IMR-90 (cell line): ENCODE results near the gene PTMS. TPM values are rescaled to one million over a fixed set of nuclear protein-coding genes. Genes with fewer than 3 reads are reported as not detected.

Experiments
- ATAC-seq: fragments of 200-7000 bp; cut with Tn5 transposase; 2 replicates; pipeline ENCODE4 v1.9.1; 2020; ENCODE audit warnings: low read depth, mild to moderate bottlenecking, moderate library complexity
- BruUV-seq: library from RNA; stranded (reverse); fragments of 400-500 nt; replicated peaks from 2 replicates; lab custom pipeline; 2021; lab: Mats Ljungman, UMichigan
- CTCF ChIA-PET: fragments of 300-600 bp; formaldehyde crosslinking; extraction: SDS; loops from one replicate; lab custom pipeline; 2021; ENCODE audit warnings: antibody characterized with exemption; lab: Yijun Ruan, JAX
- POLR2A ChIA-PET: fragments of 300-600 bp; sonication (Branson Sonifier 250); formaldehyde crosslinking; loops from one replicate; lab custom pipeline; 2022; ENCODE audit warnings: antibody characterized with exemption; ENCODE audit not compliant: unreplicated experiment; lab: Charles Lee
- DNase-seq: peaks from one replicate; pipeline ENCODE4 v3.0.0; 2013
- H2AFZ ChIP-seq: replicated peaks from 2 replicates; pipeline ENCODE3; 2013; ENCODE audit warnings: low read length, mild to moderate bottlenecking; ENCODE audit not compliant: poor library complexity
- H2AK5ac ChIP-seq: 2 replicates; pipeline ENCODE4 v1.6.1; 2013; ENCODE audit warnings: low read depth, low read length, inconsistent platforms
- H2AK9ac ChIP-seq: replicated peaks from 2 replicates; pipeline ENCODE3; 2013; ENCODE audit warnings: mild to moderate bottlenecking, low read depth, low read length, moderate library complexity; ENCODE audit not compliant: poor library complexity
- H2BK120ac ChIP-seq: 2 replicates; pipeline ENCODE4 v1.6.1; 2013; ENCODE audit warnings: low read depth, low read length, inconsistent platforms
- H2BK15ac ChIP-seq: 3 replicates; pipeline ENCODE4 v1.6.1; 2013; ENCODE audit warnings: low read depth, low read length, inconsistent platforms
- H2BK20ac ChIP-seq: 2 replicates; pipeline ENCODE4 v1.6.1; 2013; ENCODE audit warnings: low read depth, mild to moderate bottlenecking, inconsistent platforms, low read length, moderate library complexity
- H2BK5ac ChIP-seq: 2 replicates; pipeline ENCODE4 v1.6.1; 2013; ENCODE audit warnings: mild to moderate bottlenecking, low read depth, low read length, inconsistent platforms; ENCODE audit not compliant: poor library complexity, severe bottlenecking
- H3K14ac ChIP-seq: replicated peaks from 2 replicates; pipeline ENCODE4 v1.6.1; 2013; ENCODE audit warnings: low read depth, low read length, inconsistent platforms
- H3K18ac ChIP-seq: 2 replicates; pipeline ENCODE4 v1.6.1; 2013; ENCODE audit warnings: low read depth, low read length, control low read depth
- H3K23ac ChIP-seq: 2 replicates; pipeline ENCODE4 v1.6.1; 2013; ENCODE audit warnings: low read depth, low read length, inconsistent platforms
- H3K27ac ChIP-seq: 2 replicates; pipeline ENCODE4 v1.5.1; 2013; ENCODE audit warnings: mild to moderate bottlenecking, control low read depth, low read length; ENCODE audit not compliant: insufficient read depth
- H3K27me3 ChIP-seq: 2 replicates; pipeline ENCODE4 v1.6.1; 2013; ENCODE audit warnings: low read length; ENCODE audit not compliant: control insufficient read depth, insufficient read depth
- H3K36me3 ChIP-seq: 2 replicates; pipeline ENCODE4 v1.6.1; 2013; ENCODE audit warnings: low read length, mixed read lengths; ENCODE audit not compliant: control insufficient read depth, insufficient read depth
- H3K4ac ChIP-seq: 2 replicates; pipeline ENCODE4 v1.6.1; 2013; ENCODE audit warnings: low read depth, low read length, inconsistent platforms
- H3K4me1 ChIP-seq: 2 replicates; pipeline ENCODE4 v1.6.1; 2013; ENCODE audit warnings: low read length, mixed read lengths; ENCODE audit not compliant: control insufficient read depth, insufficient read depth
- H3K4me2 ChIP-seq: 2 replicates; pipeline ENCODE4 v1.6.1; 2013; ENCODE audit warnings: low read depth, mild to moderate bottlenecking, control low read depth, low read length, moderate library complexity
- H3K4me3 ChIP-seq: 2 replicates; pipeline ENCODE4 v1.5.1; 2013; ENCODE audit warnings: low read depth, mild to moderate bottlenecking, control low read depth, low read length, moderate library complexity; ENCODE audit not compliant: insufficient read depth
- H3K56ac ChIP-seq: 2 replicates; pipeline ENCODE4 v1.6.1; 2013; ENCODE audit warnings: low read length, inconsistent platforms; ENCODE audit not compliant: insufficient read depth; ENCODE audit errors: extremely low read depth
- H3K79me1 ChIP-seq, 2 experiments: 2 replicates each; pipeline ENCODE4 v1.6.1; 2013; ENCODE audit warnings: low read length in 2 of 2, inconsistent platforms in 1 of 2, low read depth in 1 of 2
- H3K9ac ChIP-seq: 2 replicates; pipeline ENCODE4 v1.6.1; 2013; ENCODE audit warnings: low read depth, low read length, control low read depth
- H3K9me1 ChIP-seq: 2 replicates; pipeline ENCODE4 v1.6.1; 2013; ENCODE audit warnings: low read length, inconsistent platforms; ENCODE audit not compliant: insufficient read depth
- H3K9me3 ChIP-seq: 2 replicates; pipeline ENCODE4 v1.6.1; 2013; ENCODE audit warnings: low read length; ENCODE audit not compliant: control insufficient read depth, insufficient read depth
- H4K20me1 ChIP-seq: 2 replicates; pipeline ENCODE4 v1.6.1; 2013; ENCODE audit warnings: low read length, inconsistent platforms; ENCODE audit not compliant: insufficient read depth
- H4K5ac ChIP-seq: 2 replicates; pipeline ENCODE4 v1.6.1; 2013; ENCODE audit warnings: mild to moderate bottlenecking, low read depth, low read length, control low read depth
- H4K8ac ChIP-seq, 2 experiments: 2 replicates each; pipeline ENCODE4 v1.6.1; 2013; ENCODE audit warnings: low read depth in 2 of 2, low read length in 2 of 2, control low read depth in 1 of 2, inconsistent platforms in 1 of 2
- H4K91ac ChIP-seq: 2 replicates; pipeline ENCODE4 v1.6.1; 2013; ENCODE audit warnings: low read depth, low read length, inconsistent platforms; ENCODE audit not compliant: insufficient read depth
- BHLHE40 ChIP-seq: fragments of 150-350 bp; IDR thresholded peaks from 2 replicates; pipeline ENCODE4 v1.6.1; 2016; ENCODE audit warnings: mild to moderate bottlenecking, low read depth, low read length
- CTCF ChIP-seq: conservative IDR thresholded peaks from 2 replicates; pipeline ENCODE4 v1.5.1; 2012; ENCODE audit warnings: mild to moderate bottlenecking, low read depth, low read length, improper control_type of control experiment
- ELK1 ChIP-seq: fragments of 150-350 bp; IDR thresholded peaks from 2 replicates; pipeline ENCODE4 v1.6.1; 2016; ENCODE audit warnings: low read depth, mild to moderate bottlenecking, low read length, moderate library complexity, borderline replicate concordance
- FOS ChIP-seq: fragments of 150-350 bp; IDR thresholded peaks from 2 replicates; pipeline ENCODE4 v1.6.1; 2016; ENCODE audit warnings: low read depth, low read length
- MXI1 ChIP-seq: IDR thresholded peaks from 2 replicates; pipeline ENCODE4 v1.6.1; 2012; ENCODE audit warnings: low read depth, mild to moderate bottlenecking, low read length, moderate library complexity, borderline replicate concordance
- NFE2L2 ChIP-seq: fragments of 150-350 bp; IDR thresholded peaks from 2 replicates; pipeline ENCODE4 v1.6.1; 2016; ENCODE audit warnings: low read depth, mild to moderate bottlenecking, low read length
- POLR2A ChIP-seq: IDR thresholded peaks from 2 replicates; pipeline ENCODE4 v1.6.1; 2012; ENCODE audit warnings: mild to moderate bottlenecking, low read depth, low read length
- RAD21 ChIP-seq: IDR thresholded peaks from 2 replicates; pipeline ENCODE4 v1.6.1; 2012; ENCODE audit warnings: low read length, improper control_type of control experiment
- RCOR1 ChIP-seq: IDR thresholded peaks from 2 replicates; pipeline ENCODE4 v1.6.1; 2012; ENCODE audit warnings: mild to moderate bottlenecking, low read length, improper control_type of control experiment; ENCODE audit not compliant: insufficient replicate concordance
- RFX5 ChIP-seq: IDR thresholded peaks from 2 replicates; pipeline ENCODE4 v1.8.0; 2012; ENCODE audit warnings: low read depth, mild to moderate bottlenecking, low read length, moderate library complexity
- WGBS, 2 experiments: methylation state at CpG; one replicate each; pipeline versions ENCODE4 v1.1.5 to v1.1.7; 2013; ENCODE audit warnings: missing lambda C conversion rate in 2 of 2; ENCODE audit not compliant: insufficient read length in 1 of 2; ENCODE audit errors: extremely low coverage in 2 of 2; 5-methylcytosine and 5-hydroxymethylcytosine counted together
- dilution Hi-C: fragments of 300-500 bp; cut with HindIII; formaldehyde crosslinking; loops from one replicate; pipeline ENCODE4 v1.14.3; 2018; ENCODE audit warnings: low sequenced_read_pairs; ENCODE audit not compliant: unreplicated experiment
- in situ Hi-C: fragments of 300-500 bp; cut with MboI; formaldehyde crosslinking; loops from 3 replicates; pipeline ENCODE4 v1.14.3; 2019; ENCODE audit warnings: low sequenced_read_pairs, inconsistent platforms, mixed read lengths
- intact Hi-C: fragments of 100-400 bp; cut with micrococcal nuclease; formaldehyde crosslinking; loops from 2 replicates; pipeline ENCODE4 v1.10.0; 2022
- polyA plus RNA-seq, 3 experiments: library from polyadenylated mRNA; depleted of rRNA; stranded (reverse); fragments of >200 nt; gene quantifications; 2 replicates each; pipeline ENCODE4 v1.2.3, GENCODE V29; 2012; ENCODE audit warnings: low replicate concordance in 1 of 3
- total RNA-seq: library from RNA; depleted of rRNA; stranded (reverse); fragments of >200 nt; gene quantifications from 2 replicates; pipeline ENCODE4 v1.2.3, GENCODE V29; 2012

PTMS gene
- total and polyA plus RNA-seq, 2 of the 4 experiments (the other 2 are of a cell fraction): 17.2 to 275 TPM

DNA sequence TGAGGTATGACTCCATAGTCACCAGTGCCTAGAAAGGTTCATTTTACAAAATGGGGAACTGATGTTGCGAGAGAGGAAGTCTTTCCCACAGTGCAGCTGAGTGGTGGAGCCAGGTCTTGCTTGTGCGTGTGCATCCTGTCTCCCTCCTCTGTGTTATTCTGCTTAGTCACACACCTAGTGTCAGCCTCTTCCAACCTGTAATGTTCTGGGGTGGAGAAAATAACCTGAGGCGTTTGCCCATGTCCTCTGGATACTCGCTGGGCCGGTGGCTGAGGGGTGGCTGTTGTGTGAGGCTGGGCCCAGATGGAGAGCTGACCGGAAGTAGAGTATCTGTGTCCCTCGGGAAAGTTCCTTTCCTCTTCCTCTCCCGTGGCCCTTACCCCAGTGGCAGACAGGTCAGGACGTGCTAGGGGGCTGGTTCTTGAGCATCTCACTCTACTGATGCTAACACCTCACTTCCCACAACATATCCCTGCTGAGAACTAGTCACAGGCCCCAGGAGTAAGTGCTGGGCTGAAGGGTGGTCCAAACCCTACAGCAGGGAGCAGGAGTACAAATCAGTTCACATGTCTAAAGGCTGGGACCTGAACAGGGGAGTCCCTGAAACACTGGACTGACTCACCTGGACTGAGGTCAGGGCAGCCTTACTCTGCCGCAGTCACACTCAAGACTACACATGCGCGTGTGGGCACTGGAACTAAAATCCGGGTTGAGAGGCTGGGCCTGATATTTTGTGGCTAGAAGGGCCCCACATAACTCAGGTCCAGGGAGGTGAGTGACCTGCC is 20.2 kb upstream of the PTMS start:
- no peak overlapping the region for H3K56ac ChIP-seq
- no peak overlapping the region for H3K23ac ChIP-seq
- no peak overlapping the region for H3K4me2 ChIP-seq
- H3K4me1 ChIP-seq: no peaks in the 10 kb centered on the region
- TF ChIP-seq BHLHE40 (no peak), RAD21 (no peak), ELK1 (no peak), RFX5 (no peak), NFE2L2 (no peak), CTCF (no peak), MXI1 (no peak), FOS (no peak), POLR2A (no peak), RCOR1 (no peak)
- H3K36me3 ChIP-seq: peaks cover 48% of the 10 kb centered on the region
- ATAC-seq (peak; percentile 24), DNase-seq (no peak)
- BruUV-seq: no TSS peak
- H3K9me1 ChIP-seq: 0 out of 2 replicates have a peak, but pooled peaks cover 4% of the 10 kb centered on the region
- no peak overlapping the region for H2BK15ac ChIP-seq
- no peak overlapping the region for H3K4me3 ChIP-seq
- H2AK9ac ChIP-seq: peak overlapping the region; percentile 51
- ChIA-PET CTCF (no interaction called here), POLR2A (interaction anchor here (0.6 to 0.8 kb wide), 3 partner anchors 22 to 148 kb away, joined by 5 to 18 read pairs (median 8); no protein-coding TSS in a partner anchor)
- no peak overlapping the region for H3K27ac ChIP-seq
- H2BK120ac ChIP-seq: no peak overlapping the region
- no peak overlapping the region for H4K91ac ChIP-seq
- no peaks in the 10 kb centered on the region for H3K9me3 ChIP-seq
- H4K5ac ChIP-seq: no peak overlapping the region
- no peak overlapping the region for H2BK20ac ChIP-seq
- no CpG with 5 or more reads among the region's 13 CpGs for WGBS, 2 experiments
- H3K79me1 ChIP-seq: peaks cover 13 to 18% of the 10 kb centered on the region in 2 experiments
- intact Hi-C loops: no loop called here
- no peaks in the 10 kb centered on the region for H3K27me3 ChIP-seq
- no peak overlapping the region; a peak in 1 of 4 replicates for H4K8ac ChIP-seq
- H3K14ac ChIP-seq: no peak overlapping the region
- H3K4ac ChIP-seq: no peak overlapping the region
- H4K20me1 ChIP-seq: peaks cover 4% of the 10 kb centered on the region; the same call in 1 of the 2 replicates
- H2AK5ac ChIP-seq: no peak overlapping the region
- H2BK5ac ChIP-seq: no peak overlapping the region
- no peak overlapping the region for H2AFZ ChIP-seq
- dilution Hi-C loops: no loop called here
- in situ Hi-C loops: no loop called here
- no peak overlapping the region for H3K9ac ChIP-seq
- no peak overlapping the region for H3K18ac ChIP-seq
